GM21528 (cell line): Measurements from ENCODE around the gene ITPA.

ENCODE experiments used
- ATAC-seq: cut with Tn5 transposase; IDR thresholded peaks from one replicate; pipeline ENCODE4 v1.9.1; 2021; ENCODE audit warnings: mild to moderate bottlenecking, moderate library complexity; ENCODE audit not compliant: unreplicated experiment, low FRiP score

The ITPA gene

DNA sequence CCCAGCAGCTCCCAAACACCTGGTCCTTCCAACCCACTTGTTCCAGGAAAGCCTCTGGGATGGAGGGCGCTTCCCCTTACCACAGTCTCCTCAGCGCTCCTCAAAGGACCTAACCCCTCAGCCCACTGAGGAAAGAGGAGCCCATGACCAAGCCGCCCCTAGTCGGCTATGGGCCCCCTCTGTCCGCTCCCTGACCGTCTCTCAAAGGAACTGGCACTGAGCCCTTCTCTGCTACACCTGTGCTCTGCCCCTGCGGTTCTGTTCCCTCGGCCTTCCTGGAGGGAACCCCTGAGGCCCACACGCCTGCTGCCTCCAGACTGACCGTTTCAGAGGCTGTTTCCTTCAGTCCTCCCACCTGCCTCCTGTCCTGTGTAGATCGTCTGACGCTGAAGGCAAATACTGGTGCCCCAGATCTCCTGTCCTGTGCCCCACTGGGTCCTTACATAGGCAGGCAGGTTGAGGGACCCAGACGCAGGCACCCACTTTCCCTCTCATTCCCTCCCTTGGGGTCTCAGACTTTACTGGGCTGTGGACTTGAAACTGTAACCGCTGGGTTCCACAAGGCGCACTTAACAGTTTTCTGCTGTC, 31.6 kb downstream of the ITPA start:
- ATAC-seq: no peak

DNA sequence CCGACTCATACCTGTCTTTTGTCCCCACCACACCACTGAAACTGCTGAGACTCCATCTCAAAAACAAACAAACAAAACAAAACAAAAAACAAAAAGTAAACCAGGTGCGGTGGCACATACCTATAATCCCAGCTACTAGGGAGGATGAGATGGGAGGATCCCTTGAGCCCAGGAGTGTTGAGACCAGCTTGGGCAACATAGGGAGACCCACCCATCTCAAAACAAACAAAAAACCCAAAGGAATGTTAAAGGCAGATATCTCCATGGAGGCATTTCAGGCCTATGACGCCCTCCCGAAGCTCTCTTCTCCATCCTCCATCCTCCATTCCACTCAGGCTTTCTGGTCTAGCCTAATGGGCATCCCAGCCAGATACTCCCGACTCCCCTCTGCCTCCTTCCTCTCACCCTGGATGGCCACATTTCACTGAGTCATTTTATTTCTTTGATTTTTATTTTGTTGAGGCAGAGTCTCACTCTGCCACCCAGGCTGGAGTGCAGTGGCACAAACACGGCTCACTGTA, 32.9 kb downstream of the ITPA start:
- ATAC-seq: no peak

DNA sequence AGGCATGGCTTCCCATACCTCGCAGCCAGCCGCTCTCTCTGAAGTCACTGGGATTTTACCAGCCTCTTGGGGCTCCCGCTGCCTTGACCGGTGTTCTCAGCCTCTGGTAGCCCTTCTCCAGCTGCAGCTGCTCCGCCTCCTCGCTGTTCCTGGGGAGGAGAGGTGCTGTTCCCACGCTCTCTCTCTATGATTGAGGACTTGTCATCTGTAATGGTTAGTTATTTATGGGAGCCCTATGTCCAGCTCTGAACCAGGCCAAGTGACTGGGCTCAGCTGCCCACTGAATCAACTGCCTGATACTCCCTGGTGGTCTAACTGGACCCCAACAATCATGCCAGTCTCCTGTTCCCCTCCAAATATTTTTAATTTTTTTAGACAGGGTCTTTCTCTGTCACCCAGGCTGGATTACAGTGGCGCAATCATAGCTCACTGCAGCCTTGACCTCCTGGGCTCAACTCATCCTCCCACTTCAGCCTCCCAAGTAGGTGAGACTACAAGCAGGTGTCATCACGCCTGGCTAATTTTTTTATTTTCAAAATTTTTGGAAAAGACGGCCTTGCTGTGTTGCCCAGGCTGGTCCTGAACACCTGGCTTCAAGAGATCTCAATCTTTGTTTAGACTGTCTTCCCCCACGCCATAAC, 34.5 kb downstream of the ITPA start:
- ATAC-seq: no peak

GRCh38 chr20:3244613-3245012, 35.3 kb downstream of the ITPA start:
- no peak for ATAC-seq

GRCh38 chr20:3245156-3245555, 35.9 kb downstream of the ITPA start:
- no peak for ATAC-seq

DNA sequence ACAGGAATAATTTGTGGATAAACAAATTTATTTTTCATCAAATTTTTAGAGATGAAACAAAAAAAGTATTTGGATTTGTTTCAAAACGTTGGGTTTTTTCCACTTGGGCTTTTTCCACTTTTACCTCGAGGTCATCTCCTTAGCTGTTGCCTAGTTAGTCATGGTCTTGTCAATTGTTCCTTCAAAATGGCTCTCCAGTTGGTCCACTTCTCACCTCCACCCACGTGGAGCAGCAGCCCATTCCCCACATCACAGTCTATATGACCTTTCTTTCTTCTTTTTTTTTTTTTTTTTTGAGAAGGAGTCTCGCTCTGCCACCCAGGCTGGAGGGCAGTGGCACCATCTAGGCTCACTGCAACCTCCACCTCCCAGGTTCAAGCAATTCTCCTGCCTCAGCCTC, 36.4 kb downstream of the ITPA start:
- ATAC-seq: no peak

- ATAC-seq: no peak
Measured at GRCh38 chr20:3246682-3247081, 37.4 kb downstream of the ITPA start.

- ATAC-seq: no peak
Measured at GRCh38 chr20:3247638-3248037, 38.3 kb downstream of the ITPA start.

DNA sequence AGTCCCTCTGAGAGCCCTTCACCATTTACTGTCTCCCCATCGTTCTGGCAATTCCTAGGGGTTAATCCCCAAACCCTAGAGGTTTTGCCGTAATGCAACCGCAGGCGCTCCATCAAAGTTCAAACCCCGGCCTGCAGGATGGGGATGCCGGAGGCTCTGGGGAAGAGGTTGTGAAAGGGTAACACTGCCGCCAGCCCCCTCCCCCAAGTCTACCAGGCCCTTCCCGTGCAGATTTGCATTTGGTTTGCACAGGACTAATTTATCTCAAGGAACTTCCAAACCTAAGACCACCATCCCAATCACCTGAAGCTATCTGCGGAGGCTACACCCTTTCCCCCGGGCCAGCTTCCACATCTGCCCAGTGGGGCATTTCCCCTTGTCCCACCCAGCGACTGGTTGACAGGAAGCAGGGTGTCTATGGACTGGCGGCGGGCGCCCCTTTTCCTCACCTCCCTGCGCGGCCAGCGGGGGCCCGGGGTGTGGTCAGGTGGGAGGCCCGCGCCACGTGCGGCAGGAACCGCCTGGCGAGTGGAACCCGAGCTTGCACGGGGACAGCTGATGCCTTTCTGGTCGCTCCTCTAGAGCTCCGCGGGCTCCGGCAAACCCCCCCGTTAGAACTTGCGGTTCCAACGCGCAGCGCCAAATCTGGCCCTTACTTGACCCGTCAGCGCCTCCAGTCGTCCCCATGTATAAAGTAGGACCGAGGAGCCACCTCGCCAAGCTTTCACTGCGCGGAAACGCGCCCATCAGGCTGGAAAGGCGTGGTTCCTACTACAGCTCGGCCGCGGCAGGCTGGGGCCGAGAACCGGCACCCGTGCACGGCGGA, 39.1 kb downstream of the ITPA start:
- ATAC-seq: no peak

DNA sequence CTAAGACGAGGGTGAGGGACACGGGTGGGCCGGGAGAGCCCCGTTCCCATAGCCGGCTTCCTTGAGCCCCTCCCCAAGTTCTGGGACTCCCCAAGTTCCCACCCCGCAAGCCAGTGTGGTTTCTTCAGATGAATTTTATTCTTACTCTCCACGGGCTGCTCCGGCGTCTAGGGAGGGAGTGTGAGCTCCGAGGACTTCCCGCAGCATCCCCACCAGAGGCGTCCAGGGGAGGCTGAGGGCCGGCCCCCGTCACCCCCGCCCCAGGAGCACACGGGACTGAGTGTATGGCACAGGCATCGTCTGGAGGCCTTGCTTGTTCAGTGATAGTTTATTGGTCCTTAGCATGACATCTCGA, 39.7 kb downstream of the ITPA start:
- no peak for ATAC-seq

GRCh38 chr20:3250091-3250504, 40.8 kb downstream of the ITPA start:
- no peak for ATAC-seq

- ATAC-seq: no peak
Measured at GRCh38 chr20:3251806-3252205, 42.5 kb downstream of the ITPA start.

DNA sequence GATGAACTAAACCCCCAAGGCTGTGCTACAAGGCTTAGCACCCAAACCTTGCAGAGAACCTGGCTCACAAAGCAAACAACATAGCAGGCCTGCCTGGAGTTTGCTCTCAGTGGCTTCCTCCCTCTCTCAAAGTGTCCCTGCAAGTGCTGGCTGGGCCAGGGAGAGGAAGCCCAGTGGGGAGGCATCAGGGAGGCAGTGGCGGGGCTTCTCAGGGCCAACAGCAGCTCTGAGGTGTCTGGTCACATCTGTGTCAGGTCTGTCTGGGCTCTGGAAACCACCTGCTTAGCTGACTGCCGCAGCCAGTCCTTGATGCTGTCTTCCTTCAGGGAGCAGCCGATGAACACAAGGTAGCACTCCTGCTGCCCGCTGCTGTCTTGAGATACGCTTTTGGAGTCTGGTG, 46.4 kb downstream of the ITPA start:
- no peak for ATAC-seq

GRCh38 chr20:3258429-3258828, 49.1 kb downstream of the ITPA start:
- ATAC-seq: no peak

- no peak for ATAC-seq
Measured at GRCh38 chr20:3262566-3262965, 53.3 kb downstream of the ITPA start.

DNA sequence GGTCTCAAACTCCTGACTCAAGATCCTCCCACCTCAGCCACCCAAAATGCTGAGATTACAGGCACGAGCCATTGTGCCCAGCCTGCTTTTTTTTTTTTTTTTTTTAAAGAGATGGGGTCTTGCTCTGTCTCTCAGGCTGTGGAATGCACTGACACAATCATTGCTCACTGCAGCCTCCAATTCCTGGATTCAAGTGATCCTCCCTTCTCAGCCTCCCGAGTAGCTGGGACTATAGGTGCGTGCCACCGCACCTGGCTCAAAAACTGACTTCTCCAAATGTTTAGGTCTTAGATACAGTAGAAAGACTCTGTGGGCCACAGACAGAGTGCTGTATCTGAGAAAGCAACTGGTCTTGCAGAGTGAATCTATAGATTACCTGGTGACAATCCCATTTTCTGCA, 60.8 kb downstream of the ITPA start:
- ATAC-seq: no peak

GRCh38 chr20:3273371-3273770, 64.1 kb downstream of the ITPA start:
- ATAC-seq: no peak
